Activated naive CD8-positive, alpha-beta T cell treated with anti-CD3 and anti-CD28 coated beads, Interleukin-2, amount 10 ng/mL, durations not matched to agents 7 days and 5 days (primary cell): ENCODE data around the gene CHRNB2. TPM values are rescaled to one million over a fixed set of nuclear protein-coding genes. Genes with fewer than 3 reads are reported as not detected.

Experiments
- ATAC-seq: fragments of 150-1000 bp; cut with Tn5 transposase; one replicate; pipeline ENCODE4 v1.10.0; 2021; ENCODE audit warnings: low read depth, moderate library complexity
- POLR2A ChIA-PET: fragments of 350-600 bp; sonication (Branson Sonifier 250); formaldehyde crosslinking; loops from one replicate; lab custom pipeline; 2021; ENCODE audit warnings: antibody characterized with exemption; lab: Charles Lee
- DNase-seq: peaks from one replicate; pipeline ENCODE4 v3.0.0; 2021
- H3K27ac Mint-ChIP-seq: one replicate; pipeline ENCODE4 v1.8.0; 2022; ENCODE audit warnings: mild to moderate bottlenecking, mixed read lengths
- H3K27me3 Mint-ChIP-seq: one replicate; pipeline ENCODE4 v1.8.0; 2022; ENCODE audit warnings: mild to moderate bottlenecking, moderate library complexity, mixed read lengths
- H3K36me3 Mint-ChIP-seq: one replicate; pipeline ENCODE4 v1.8.0; 2021; ENCODE audit warnings: mild to moderate bottlenecking, mixed read lengths
- H3K4me1 Mint-ChIP-seq: one replicate; pipeline ENCODE4 v1.8.0; 2021; ENCODE audit warnings: mixed read lengths
- H3K4me3 Mint-ChIP-seq: one replicate; pipeline ENCODE4 v1.8.0; 2022; ENCODE audit warnings: mild to moderate bottlenecking, moderate library complexity, mixed read lengths
- H3K9me3 Mint-ChIP-seq: one replicate; pipeline ENCODE4 v1.8.0; 2021; ENCODE audit warnings: mixed read lengths
- total RNA-seq, 2 experiments: library from RNA; stranded (reverse); gene quantifications; one replicate each; pipeline ENCODE4 v1.2.3, GENCODE V29; 2021

Gene CHRNB2
- total RNA-seq, 2 experiments from 2014 or later: not detected

DNA sequence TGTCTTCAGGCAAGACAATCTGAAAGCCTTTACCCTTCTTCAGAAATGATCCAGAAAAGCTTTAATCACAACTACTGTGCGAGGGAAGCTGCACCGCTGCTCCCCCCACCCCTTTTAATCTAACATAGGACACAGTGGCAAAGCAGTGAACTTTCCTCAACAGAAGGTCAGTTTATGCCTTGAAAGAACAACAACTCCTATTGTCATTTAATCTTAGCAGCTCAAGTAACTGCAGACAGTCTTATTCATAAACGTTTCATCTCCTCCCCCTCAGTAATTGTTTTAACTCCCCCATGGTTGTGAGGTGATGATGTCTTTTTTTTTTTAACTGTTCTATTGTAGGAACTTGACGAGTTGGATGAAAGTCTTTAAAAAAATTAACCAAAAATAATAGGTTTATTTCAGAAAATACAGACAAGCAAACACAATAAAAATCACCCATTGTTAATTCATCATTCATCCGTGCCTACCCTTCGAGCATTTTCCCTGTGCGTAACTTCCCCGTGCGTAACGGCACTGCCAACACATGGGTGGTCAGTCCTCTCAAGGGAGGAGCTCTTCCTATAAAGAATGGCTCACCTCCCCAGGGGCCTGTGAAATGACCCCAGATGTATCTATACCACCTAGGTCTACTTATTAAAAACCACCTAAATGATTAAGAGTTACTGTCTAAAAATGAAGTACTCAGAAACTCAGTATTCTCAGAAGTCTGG is 43.7 kb downstream of the CHRNB2 start:
- Mint-ChIP-seq H3K36me3 (peaks cover 15% of the 10 kb centered on the region), H3K27ac (peak overlapping the region; percentile 51), H3K9me3 (no peaks in the 10 kb centered on the region), H3K4me3 (no peak overlapping the region), H3K4me1 (peaks cover 49% of the 10 kb centered on the region), H3K27me3 (no peaks in the 10 kb centered on the region)
- POLR2A ChIA-PET: interaction anchor here (0.6 to 8.2 kb wide), 3 partner anchors 11 to 362 kb away, joined by 3 to 89 read pairs (median 3); no protein-coding TSS in a partner anchor
- DNase-seq: no peak
- no peak for ATAC-seq

- POLR2A ChIA-PET: no interaction called here
- ATAC-seq (no peak), DNase-seq (no peak)
- Mint-ChIP-seq H3K36me3 (peaks cover 7% of the 10 kb centered on the region), H3K4me3 (peak overlapping the region; percentile 58), H3K9me3 (no peaks in the 10 kb centered on the region), H3K27ac (peak overlapping the region; percentile 76), H3K27me3 (no peaks in the 10 kb centered on the region), H3K4me1 (peaks cover 52% of the 10 kb centered on the region)
Observed at GRCh38 chr1:154614247-154614646, 46.7 kb downstream of the CHRNB2 start.

- H3K27ac Mint-ChIP-seq: peak overlapping the region; percentile 76
- no peaks in the 10 kb centered on the region for H3K9me3 Mint-ChIP-seq
- H3K4me1 Mint-ChIP-seq: peaks cover 51% of the 10 kb centered on the region
- POLR2A ChIA-PET: no interaction called here
- peak overlapping the region; percentile 58 for H3K4me3 Mint-ChIP-seq
- H3K27me3 Mint-ChIP-seq: no peaks in the 10 kb centered on the region
- H3K36me3 Mint-ChIP-seq: peaks cover 5% of the 10 kb centered on the region
- DNase-seq (no peak), ATAC-seq (no peak)
Observed at GRCh38 chr1:154614901-154615300, 47.3 kb downstream of the CHRNB2 start.

DNA sequence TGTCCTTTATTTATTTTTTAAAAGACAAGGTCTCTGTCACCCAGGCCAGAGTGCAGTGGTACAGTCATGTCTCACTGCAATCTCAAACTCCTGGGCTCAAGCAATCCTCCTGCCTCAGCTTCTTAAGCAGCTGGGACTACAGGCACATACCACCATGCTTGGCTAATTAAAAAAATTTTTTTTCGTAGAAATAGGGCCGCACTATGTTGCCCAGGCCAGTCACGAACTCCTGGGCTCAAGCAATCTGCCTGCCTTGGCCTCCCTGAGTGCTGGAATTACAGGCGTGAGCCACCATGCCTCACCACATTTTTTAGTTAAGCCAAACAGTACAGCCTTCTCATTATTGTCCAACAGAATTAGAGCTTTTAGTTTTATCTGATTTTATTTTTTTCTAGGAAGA is 47.8 kb downstream of the CHRNB2 start:
- H3K4me3 Mint-ChIP-seq: peak overlapping the region; percentile 58
- H3K27ac Mint-ChIP-seq: no peak overlapping the region
- H3K36me3 Mint-ChIP-seq: peaks cover 3% of the 10 kb centered on the region
- no peaks in the 10 kb centered on the region for H3K27me3 Mint-ChIP-seq
- POLR2A ChIA-PET: no interaction called here
- H3K9me3 Mint-ChIP-seq: no peaks in the 10 kb centered on the region
- DNase-seq (no peak), ATAC-seq (no peak)
- peaks cover 48% of the 10 kb centered on the region for H3K4me1 Mint-ChIP-seq

GRCh38 chr1:154616659-154617345 is 49.2 kb downstream of the CHRNB2 start:
- POLR2A ChIA-PET: no interaction called here
- no peak for DNase-seq
- H3K4me1 Mint-ChIP-seq: peaks cover 42% of the 10 kb centered on the region
- H3K27me3 Mint-ChIP-seq: no peaks in the 10 kb centered on the region
- no peak overlapping the region for H3K4me3 Mint-ChIP-seq
- no peaks in the 10 kb centered on the region for H3K9me3 Mint-ChIP-seq
- no peak overlapping the region for H3K27ac Mint-ChIP-seq
- H3K36me3 Mint-ChIP-seq: peaks cover 3% of the 10 kb centered on the region
- no peak for ATAC-seq

GRCh38 chr1:154619181-154619948 is 51.8 kb downstream of the CHRNB2 start:
- DNase-seq (no peak), ATAC-seq (no peak)
- H3K36me3 Mint-ChIP-seq: peaks cover 6% of the 10 kb centered on the region
- H3K27ac Mint-ChIP-seq: no peak overlapping the region
- peaks cover 50% of the 10 kb centered on the region for H3K4me1 Mint-ChIP-seq
- H3K9me3 Mint-ChIP-seq: no peaks in the 10 kb centered on the region
- POLR2A ChIA-PET: interaction anchor here (2.3 kb wide), 1 partner anchor 10 kb away, joined by 10 read pairs; no protein-coding TSS in a partner anchor
- no peak overlapping the region for H3K4me3 Mint-ChIP-seq
- H3K27me3 Mint-ChIP-seq: no peaks in the 10 kb centered on the region

GRCh38 chr1:154620751-154621150 is 53.2 kb downstream of the CHRNB2 start:
- POLR2A ChIA-PET: interaction anchor here (0.9 to 2.3 kb wide), 2 partner anchors 11 to 12 kb away, joined by 5 to 10 read pairs; no protein-coding TSS in a partner anchor
- H3K27ac Mint-ChIP-seq: no peak overlapping the region
- no peak for ATAC-seq
- no peak for DNase-seq
- H3K9me3 Mint-ChIP-seq: no peaks in the 10 kb centered on the region
- peaks cover 46% of the 10 kb centered on the region for H3K4me1 Mint-ChIP-seq
- H3K36me3 Mint-ChIP-seq: peaks cover 6% of the 10 kb centered on the region
- H3K27me3 Mint-ChIP-seq: no peaks in the 10 kb centered on the region
- no peak overlapping the region for H3K4me3 Mint-ChIP-seq

- ATAC-seq: peak; percentile 63
- POLR2A ChIA-PET: interaction anchor here (0.5 kb wide), 1 partner anchor 11 kb away, joined by 3 read pairs; no protein-coding TSS in a partner anchor
- Mint-ChIP-seq H3K36me3 (peaks cover 6% of the 10 kb centered on the region), H3K9me3 (no peaks in the 10 kb centered on the region), H3K4me1 (peaks cover 44% of the 10 kb centered on the region), H3K27ac (peak overlapping the region; percentile 73), H3K27me3 (no peaks in the 10 kb centered on the region), H3K4me3 (peak overlapping the region; percentile 48)
- no peak for DNase-seq
Observed at GRCh38 chr1:154621875-154622274, 54.3 kb downstream of the CHRNB2 start.

- Mint-ChIP-seq H3K9me3 (no peaks in the 10 kb centered on the region), H3K27ac (no peak overlapping the region), H3K27me3 (no peaks in the 10 kb centered on the region), H3K4me1 (peaks cover 42% of the 10 kb centered on the region), H3K36me3 (peaks cover 6% of the 10 kb centered on the region), H3K4me3 (no peak overlapping the region)
- ATAC-seq: no peak
- POLR2A ChIA-PET: interaction anchor here (1.0 kb wide), 1 partner anchor 14 kb away, joined by 4 read pairs; the partner anchor contains the start of gene ADAR
- no peak for DNase-seq
Observed at GRCh38 chr1:154622503-154623039, 55.0 kb downstream of the CHRNB2 start.

- no peaks in the 10 kb centered on the region for H3K27me3 Mint-ChIP-seq
- ATAC-seq (no peak), DNase-seq (no peak)
- POLR2A ChIA-PET: interaction anchor here (1.0 to 6.4 kb wide), 2 partner anchors 15 kb away, joined by 4 to 89 read pairs; partner anchors contain the start of gene ADAR
- H3K27ac Mint-ChIP-seq: no peak overlapping the region
- peaks cover 41% of the 10 kb centered on the region for H3K4me1 Mint-ChIP-seq
- no peaks in the 10 kb centered on the region for H3K9me3 Mint-ChIP-seq
- H3K36me3 Mint-ChIP-seq: peaks cover 5% of the 10 kb centered on the region
- no peak overlapping the region for H3K4me3 Mint-ChIP-seq
Observed at GRCh38 chr1:154623358-154623757, 55.8 kb downstream of the CHRNB2 start.

GRCh38 chr1:154624746-154625643 is 57.4 kb downstream of the CHRNB2 start:
- DNase-seq (no peak), ATAC-seq (no peak)
- peak overlapping the region; percentile 23 for H3K4me3 Mint-ChIP-seq
- H3K9me3 Mint-ChIP-seq: peaks cover 6% of the 10 kb centered on the region
- H3K27ac Mint-ChIP-seq: no peak overlapping the region
- no peaks in the 10 kb centered on the region for H3K27me3 Mint-ChIP-seq
- peaks cover 37% of the 10 kb centered on the region for H3K4me1 Mint-ChIP-seq
- H3K36me3 Mint-ChIP-seq: peaks cover 5% of the 10 kb centered on the region
- POLR2A ChIA-PET: interaction anchor here (6.4 kb wide), 1 partner anchor 17 kb away, joined by 89 read pairs; the partner anchor contains the start of gene ADAR
